ENCODE data around the gene MAML1.

MAML1 gene

DNA sequence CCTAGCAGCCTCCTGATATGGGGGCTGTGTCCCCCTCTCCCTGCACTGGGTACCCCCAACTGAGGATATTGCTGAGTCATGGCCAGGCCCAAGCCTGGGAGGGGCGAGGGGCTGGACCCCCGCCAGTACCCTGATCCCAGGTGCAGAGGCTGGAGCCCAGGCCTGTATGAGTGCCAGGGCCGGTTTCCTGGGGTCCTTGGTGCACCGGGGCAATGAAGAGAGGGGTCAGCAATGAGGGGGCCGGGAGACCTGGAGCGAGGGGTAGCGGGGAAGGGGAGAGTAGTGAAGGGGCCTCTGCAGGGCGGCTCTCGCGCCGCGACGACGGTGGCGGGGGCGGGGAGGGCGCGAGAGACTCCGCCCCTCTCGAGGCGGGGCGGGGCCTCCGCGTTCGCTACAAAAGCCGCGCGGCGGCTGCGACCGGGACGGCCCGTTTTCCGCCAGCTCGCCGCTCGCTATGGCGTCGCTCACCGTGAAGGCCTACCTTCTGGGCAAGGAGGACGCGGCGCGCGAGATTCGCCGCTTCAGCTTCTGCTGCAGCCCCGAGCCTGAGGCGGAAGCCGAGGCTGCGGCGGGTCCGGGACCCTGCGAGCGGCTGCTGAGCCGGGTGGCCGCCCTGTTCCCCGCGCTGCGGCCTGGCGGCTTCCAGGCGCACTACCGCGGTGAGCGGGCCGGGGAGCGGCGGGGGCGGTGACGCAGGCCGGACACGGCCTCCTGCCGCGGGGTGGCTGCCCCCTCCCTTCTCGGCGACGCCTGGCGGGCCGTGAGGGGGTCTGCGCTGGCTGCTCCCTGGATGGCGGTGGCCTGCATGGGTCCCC is 88.1 kb downstream of the MAML1 start, which contains the start of gene SQSTM1:
SQSTM1 (plus strand) TSS at position 423 of the 815 bp plus-strand sequence; CDS start at position 455, 32 bp downstream.
- H3K4me3 ChIP-seq (ENCODE audit: low read depth, low read length), result peak within 1 kb of the TSS; percentile 83

DNA sequence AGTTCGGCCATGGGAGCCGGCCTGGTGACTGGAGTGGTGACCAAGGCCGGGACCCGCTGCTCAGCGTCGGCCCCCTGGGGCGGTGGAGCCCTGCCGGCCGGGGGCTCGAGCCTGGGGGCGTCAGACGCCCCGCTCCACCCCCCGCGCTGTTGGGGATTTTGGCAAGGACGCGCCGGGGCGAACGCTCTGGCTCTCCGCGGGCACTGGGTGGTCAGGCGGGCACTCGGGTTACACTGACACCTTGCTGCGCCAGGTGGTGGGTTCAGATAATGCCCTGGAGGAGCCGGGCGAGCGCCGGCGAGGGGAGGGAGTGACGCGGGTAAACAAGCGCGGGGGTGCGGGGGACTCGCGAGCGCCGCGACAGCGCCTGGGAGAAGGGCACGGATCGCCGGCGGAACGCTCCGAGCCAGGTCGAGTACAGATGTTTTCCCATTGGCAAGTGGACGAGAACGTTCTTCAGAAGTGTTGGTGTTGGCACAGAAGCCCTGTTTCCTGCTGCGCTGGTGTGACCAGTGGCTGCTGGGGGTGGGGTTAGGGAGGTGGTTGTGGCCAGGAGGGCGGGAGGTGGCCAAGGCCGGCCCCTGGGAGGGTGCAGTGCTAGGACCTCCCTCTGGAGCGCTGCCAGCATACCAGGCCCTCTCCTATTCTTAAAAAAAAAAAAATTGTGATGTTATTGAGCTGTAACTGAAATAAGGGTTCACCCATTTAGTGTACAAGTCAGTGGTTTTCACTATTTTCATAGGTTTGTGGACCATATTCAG is 88.9 kb downstream of the MAML1 start:
- peak overlapping the region; percentile 83 for H3K4me3 ChIP-seq (ENCODE audit: low read depth, low read length)

DNA sequence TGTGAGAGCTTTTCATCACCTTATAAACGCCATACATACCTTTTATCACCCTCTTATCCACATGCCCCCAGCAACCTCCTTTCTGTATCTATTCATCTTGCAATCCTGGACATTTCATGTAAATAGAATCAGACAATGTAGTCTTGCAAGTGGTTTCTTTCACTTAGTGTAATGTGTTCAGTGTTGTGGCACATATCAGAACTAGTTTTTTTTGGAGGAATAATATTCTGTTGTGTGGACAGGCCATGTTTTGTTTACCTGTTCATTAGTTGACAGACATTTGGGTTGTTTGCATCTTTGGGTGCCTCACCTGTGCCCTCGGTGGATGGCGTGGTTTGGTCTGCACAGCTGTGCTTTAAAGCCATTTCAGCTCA is 89.4 kb downstream of the MAML1 start:
- peak overlapping the region; percentile 83 for H3K4me3 ChIP-seq (ENCODE audit: low read depth, low read length)

DNA sequence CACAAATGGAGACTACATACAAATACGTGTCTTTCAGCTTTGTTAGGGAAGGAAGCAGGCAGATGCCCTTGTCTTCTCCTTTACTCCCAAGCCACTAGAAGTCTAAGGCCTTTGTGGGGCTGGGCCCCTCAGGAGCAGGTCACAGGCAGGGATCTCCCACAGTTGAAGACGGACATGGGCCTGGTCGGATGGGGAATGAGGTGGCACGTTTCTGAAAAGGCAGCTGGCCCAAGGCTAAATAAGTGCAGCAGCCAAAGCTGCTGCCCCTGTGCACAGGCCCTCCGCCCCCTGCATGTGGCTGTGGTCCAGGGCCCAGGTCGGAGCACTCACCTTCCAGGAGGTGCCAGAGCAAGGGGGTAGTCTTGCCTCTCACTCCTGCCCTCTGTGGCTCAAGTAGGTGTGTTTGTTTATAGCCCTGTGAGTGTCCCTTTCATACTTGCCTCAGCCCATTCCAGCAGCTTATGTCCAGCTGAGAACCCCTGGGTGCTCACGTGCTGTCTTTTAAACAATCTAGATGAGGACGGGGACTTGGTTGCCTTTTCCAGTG is 89.9 kb downstream of the MAML1 start:
- H3K4me3 ChIP-seq (ENCODE audit: low read depth, low read length), result peak overlapping the region; percentile 14

DNA sequence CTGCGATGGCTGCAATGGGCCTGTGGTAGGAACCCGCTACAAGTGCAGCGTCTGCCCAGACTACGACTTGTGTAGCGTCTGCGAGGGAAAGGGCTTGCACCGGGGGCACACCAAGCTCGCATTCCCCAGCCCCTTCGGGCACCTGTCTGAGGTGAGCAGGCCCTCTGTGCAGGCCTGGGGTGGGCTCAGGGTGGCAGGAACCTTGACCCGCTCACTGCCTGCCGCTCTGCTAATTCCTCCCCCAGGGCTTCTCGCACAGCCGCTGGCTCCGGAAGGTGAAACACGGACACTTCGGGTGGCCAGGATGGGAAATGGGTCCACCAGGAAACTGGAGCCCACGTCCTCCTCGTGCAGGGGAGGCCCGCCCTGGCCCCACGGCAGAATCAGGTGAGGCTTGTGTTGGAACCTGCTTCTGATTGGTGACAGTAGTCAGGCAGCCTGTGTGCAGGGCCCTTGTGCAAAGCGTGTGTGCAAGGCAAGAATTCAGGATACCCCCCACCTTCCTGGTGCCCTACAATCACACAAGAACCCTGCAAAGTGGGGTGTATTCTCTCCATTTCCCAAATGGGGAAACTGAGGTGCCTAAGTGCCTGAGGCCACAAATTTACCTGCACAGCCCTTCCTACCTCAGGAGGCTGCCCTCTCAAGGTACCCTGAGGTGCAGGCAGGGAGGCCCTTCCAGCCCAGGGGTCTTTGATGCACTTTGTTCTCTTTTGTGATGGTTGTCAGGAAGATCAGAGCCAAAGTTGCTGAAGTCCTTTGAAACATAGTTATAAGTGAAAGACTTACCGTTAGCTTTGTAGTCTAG is 91.5 kb downstream of the MAML1 start:
- no peak overlapping the region for H3K4me3 ChIP-seq (ENCODE audit: low read depth, low read length)

DNA sequence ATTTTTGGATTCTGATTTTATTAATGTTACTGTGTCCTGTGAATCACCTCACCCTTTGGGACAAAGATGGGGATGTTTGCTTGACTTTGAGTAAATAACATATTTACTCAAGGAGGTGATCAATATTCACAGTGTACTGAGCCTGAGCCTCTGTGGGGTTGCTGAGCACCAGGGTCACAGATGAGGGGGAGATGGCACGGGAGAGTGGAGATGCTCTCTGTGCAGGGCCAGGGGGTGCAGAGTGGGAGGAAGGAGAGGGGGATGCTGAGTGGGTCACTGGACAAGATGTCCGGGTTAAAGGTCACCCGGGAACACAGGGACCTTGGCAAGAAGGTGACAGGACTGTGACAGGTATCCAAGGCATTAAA is 92.1 kb downstream of the MAML1 start:
- no peak overlapping the region for H3K4me3 ChIP-seq (ENCODE audit: low read depth, low read length)

DNA sequence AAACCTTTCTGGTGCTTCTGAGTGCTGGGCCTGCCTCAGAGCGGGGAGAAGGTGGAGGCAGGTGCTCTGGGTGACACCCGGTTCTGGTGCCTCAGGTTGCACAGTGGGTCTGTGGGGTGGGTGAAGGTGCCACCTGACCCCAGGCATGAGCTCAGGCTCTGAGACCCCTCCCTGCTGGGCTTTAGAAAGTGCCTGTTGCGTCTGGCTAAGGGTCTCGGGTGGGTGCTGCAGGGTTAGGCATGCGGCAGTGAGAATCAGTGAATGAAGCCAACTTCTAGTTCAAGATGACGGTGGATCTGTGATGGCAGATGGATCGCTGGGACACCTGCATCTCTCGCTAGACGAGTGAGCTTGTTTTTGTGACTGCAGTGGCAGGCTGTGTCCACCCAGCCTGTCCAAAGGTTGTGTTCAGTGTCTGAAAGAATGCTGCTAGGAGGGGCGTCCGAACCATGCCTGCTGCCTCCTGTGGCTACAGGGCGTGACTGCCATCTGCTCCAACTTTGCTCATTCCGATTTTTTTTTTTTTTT is 93.1 kb downstream of the MAML1 start:
- no peak overlapping the region for H3K4me3 ChIP-seq (ENCODE audit: low read depth, low read length)
